GM19467 (cell line): ENCODE measurements around the gene PET117.
"Not testable (repeated sequence)": the region's sequence is repeated elsewhere in the genome, so short reads cannot be mapped to it uniquely, and the experiment has no call there.

ENCODE experiments used
- ATAC-seq: cut with Tn5 transposase; IDR thresholded peaks from one replicate; pipeline ENCODE4 v1.9.1; 2021; ENCODE audit warnings: mild to moderate bottlenecking, moderate library complexity; ENCODE audit not compliant: unreplicated experiment

Gene PET117

GRCh38 chr20:18156045-18156444, 18.4 kb downstream of the PET117 start:
- no peak for ATAC-seq

- ATAC-seq = no peak
These were observed 26.7 kb downstream of the PET117 start for GRCh38 chr20:18164356-18164755.

GRCh38 chr20:18165553-18165952, 27.9 kb downstream of the PET117 start:
- ATAC-seq = no peak

- ATAC-seq = no peak
These were observed 28.7 kb downstream of the PET117 start for GRCh38 chr20:18166241-18166881.

- ATAC-seq = no peak
These were observed 29.3 kb downstream of the PET117 start for GRCh38 chr20:18166950-18167349.

- ATAC-seq = no peak
These were observed 34.7 kb downstream of the PET117 start for GRCh38 chr20:18172379-18172778.

GRCh38 chr20:18174906-18175683, 37.4 kb downstream of the PET117 start:
- no peak for ATAC-seq

GRCh38 chr20:18176318-18176785, 38.7 kb downstream of the PET117 start:
- ATAC-seq = no peak

GRCh38 chr20:18180366-18180765, 42.7 kb downstream of the PET117 start:
- not testable (repeated sequence) for ATAC-seq

- ATAC-seq = no peak
These were observed 43.2 kb downstream of the PET117 start for GRCh38 chr20:18180815-18181214.

- ATAC-seq = no peak
These were observed 49.4 kb downstream of the PET117 start for GRCh38 chr20:18187020-18187419.

- ATAC-seq = no peak
These were observed 50.8 kb downstream of the PET117 start for GRCh38 chr20:18188434-18188833.

- ATAC-seq = no peak
These were observed 52.9 kb downstream of the PET117 start for GRCh38 chr20:18190338-18191233.

GRCh38 chr20:18191306-18191705, 53.6 kb downstream of the PET117 start:
- ATAC-seq = no peak
